ENCODE data around the gene HS6ST1. TPM values are rescaled to one million over a fixed set of nuclear protein-coding genes. Genes with fewer than 3 reads are reported as not detected.

Gene HS6ST1
- total RNA-seq, 3 donors from 2014 or later (not counting 1 experiment from before 2014, with no cell fraction given), result 18.9 to 35.9 (median 28.8) TPM

DNA sequence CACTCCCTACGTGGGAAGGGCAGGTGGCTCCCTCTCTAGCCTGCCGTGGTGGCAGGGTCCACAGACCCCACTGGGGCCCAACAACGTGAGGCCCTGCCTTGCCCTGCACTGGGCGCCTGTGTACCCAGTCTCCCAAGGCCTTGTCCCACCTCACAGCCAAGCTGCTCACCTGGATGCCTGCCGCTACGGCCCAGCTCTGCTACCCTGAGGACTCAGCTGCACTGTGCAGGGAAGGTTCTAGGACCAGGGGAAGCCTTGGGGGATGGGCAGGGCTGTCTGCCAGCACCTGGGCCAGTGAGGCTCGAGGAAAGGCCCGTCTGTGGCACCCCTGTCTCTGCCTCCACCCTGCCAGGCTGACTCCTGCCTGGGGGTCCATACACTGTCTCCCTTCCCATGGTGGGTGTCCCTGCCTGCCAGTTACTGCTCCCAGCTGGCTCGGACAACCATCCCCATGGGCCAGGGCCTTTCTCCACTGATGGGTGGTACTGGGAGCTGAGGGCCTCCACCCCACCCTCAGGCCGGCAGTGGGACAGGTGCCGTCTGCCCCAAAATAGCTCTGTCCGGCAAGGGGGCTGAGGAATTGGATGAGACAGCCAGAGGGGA is 33.2 kb downstream of the HS6ST1 start:
- TF ChIP-seq, protein P1, sequence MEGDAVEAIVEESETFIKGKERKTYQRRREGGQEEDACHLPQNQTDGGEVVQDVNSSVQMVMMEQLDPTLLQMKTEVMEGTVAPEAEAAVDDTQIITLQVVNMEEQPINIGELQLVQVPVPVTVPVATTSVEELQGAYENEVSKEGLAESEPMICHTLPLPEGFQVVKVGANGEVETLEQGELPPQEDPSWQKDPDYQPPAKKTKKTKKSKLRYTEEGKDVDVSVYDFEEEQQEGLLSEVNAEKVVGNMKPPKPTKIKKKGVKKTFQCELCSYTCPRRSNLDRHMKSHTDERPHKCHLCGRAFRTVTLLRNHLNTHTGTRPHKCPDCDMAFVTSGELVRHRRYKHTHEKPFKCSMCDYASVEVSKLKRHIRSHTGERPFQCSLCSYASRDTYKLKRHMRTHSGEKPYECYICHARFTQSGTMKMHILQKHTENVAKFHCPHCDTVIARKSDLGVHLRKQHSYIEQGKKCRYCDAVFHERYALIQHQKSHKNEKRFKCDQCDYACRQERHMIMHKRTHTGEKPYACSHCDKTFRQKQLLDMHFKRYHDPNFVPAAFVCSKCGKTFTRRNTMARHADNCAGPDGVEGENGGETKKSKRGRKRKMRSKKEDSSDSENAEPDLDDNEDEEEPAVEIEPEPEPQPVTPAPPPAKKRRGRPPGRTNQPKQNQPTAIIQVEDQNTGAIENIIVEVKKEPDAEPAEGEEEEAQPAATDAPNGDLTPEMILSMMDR (IDR thresholded peaks at IDR 0.05), result no peak
- Mint-ChIP-seq H3K27ac (no peak overlapping the region), H3K4me1 (peaks cover 31 to 40% of the 10 kb centered on the region in 2 donors), H3K36me3 (no peaks in the 10 kb centered on the region), H3K27me3 (ENCODE audit: low read depth in 2 of 2) (no peaks in the 10 kb centered on the region), H3K4me3 (no peak overlapping the region), H3K9me3 (no peaks in the 10 kb centered on the region)
- H3K27ac ChIP-seq (ENCODE audit: low read length), result no peak overlapping the region
- H3K27me3 ChIP-seq (ENCODE audit: control insufficient read depth, insufficient read depth, low read length), result no peaks in the 10 kb centered on the region
- DNase-seq (no peak), ATAC-seq (no peak)
- intact Hi-C loops (cut with micrococcal nuclease), result no loop called here
- no peaks in the 10 kb centered on the region for H3K36me3 ChIP-seq (ENCODE audit: control insufficient read depth, insufficient read depth, low read length)
- WGBS (ENCODE audit: insufficient coverage), result 93% methylated on average over 12 of the region's 12 CpGs
- no peak overlapping the region for H3K4me3 ChIP-seq (ENCODE audit: low read length)
- H3K4me1 ChIP-seq (ENCODE audit: control insufficient read depth, insufficient read depth, low read length), result peaks cover 30% of the 10 kb centered on the region
- no peaks in the 10 kb centered on the region for H3K9me3 ChIP-seq (ENCODE audit: control insufficient read depth, insufficient read depth, low read length)

DNA sequence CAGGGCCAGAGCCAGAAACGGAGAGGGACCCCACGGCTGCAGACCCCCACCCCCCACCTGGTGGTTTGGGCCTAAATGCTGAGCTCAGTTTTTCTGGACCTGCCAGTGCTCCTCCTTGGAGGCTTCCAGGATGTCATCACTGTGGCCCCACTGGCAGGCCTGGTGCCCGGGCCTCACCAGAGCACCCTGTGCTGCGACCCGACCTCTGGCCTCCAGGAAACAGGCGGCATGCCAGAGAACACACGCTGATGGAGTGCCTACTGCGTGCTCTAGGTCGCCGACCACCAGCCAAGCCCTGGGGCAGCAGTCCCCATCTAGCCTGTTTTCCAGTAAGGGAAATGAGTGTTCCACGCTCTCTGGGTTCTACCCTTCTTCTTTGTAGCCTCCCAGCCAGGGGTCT is 33.8 kb downstream of the HS6ST1 start:
- Histone ChIP-seq H3K4me1 (ENCODE audit: control insufficient read depth, insufficient read depth, low read length) (peaks cover 36% of the 10 kb centered on the region), H3K9me3 (ENCODE audit: control insufficient read depth, insufficient read depth, low read length) (no peaks in the 10 kb centered on the region), H3K4me3 (ENCODE audit: low read length) (no peak overlapping the region), H3K27me3 (ENCODE audit: control insufficient read depth, insufficient read depth, low read length) (no peaks in the 10 kb centered on the region), H3K27ac (ENCODE audit: low read length) (no peak overlapping the region), H3K36me3 (ENCODE audit: control insufficient read depth, insufficient read depth, low read length) (no peaks in the 10 kb centered on the region)
- DNase-seq (no peak), ATAC-seq (no peak)
- Mint-ChIP-seq H3K27me3 (ENCODE audit: low read depth in 2 of 2) (no peaks in the 10 kb centered on the region), H3K4me3 (no peak overlapping the region), H3K9me3 (no peaks in the 10 kb centered on the region), H3K4me1 (peaks cover 33 to 42% of the 10 kb centered on the region in 2 donors), H3K27ac (no peak overlapping the region), H3K36me3 (no peaks in the 10 kb centered on the region)
- 93% methylated on average over 11 of the region's 11 CpGs for WGBS (ENCODE audit: insufficient coverage)
- TF ChIP-seq, protein P1 (IDR thresholded peaks at IDR 0.05), result no peak
- intact Hi-C loops (cut with micrococcal nuclease), result no loop called here

DNA sequence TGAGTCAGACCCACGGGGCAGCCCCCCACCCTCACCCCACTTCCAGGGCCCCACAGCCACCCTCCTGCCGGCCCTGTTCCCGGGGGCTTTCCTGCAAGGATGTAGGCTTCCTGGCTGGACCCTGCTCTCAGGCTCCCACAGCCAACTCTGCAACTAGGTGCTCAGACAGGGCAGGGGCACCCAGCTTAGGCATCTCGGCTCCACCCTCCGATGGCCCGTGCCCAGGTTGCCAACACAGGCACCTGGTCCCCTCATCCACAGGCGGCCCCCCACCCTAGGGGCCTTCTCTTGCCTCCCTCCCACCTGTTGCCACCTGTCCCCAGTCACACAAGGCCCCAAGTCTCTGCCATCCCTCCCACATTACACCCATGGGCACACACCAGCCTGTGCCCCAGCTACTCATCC is 34.6 kb downstream of the HS6ST1 start:
- H3K27me3 ChIP-seq (ENCODE audit: control insufficient read depth, insufficient read depth, low read length), result no peaks in the 10 kb centered on the region
- intact Hi-C loops (cut with micrococcal nuclease), result no loop called here
- Mint-ChIP-seq H3K4me1 (peaks cover 40 to 47% of the 10 kb centered on the region in 2 donors), H3K9me3 (no peaks in the 10 kb centered on the region), H3K36me3 (no peaks in the 10 kb centered on the region), H3K27me3 (ENCODE audit: low read depth in 2 of 2) (no peaks in the 10 kb centered on the region), H3K27ac (no peak overlapping the region), H3K4me3 (no peak overlapping the region)
- no peak overlapping the region for H3K27ac ChIP-seq (ENCODE audit: low read length)
- TF ChIP-seq, protein P1 (IDR thresholded peaks at IDR 0.05), result no peak
- no peaks in the 10 kb centered on the region for H3K36me3 ChIP-seq (ENCODE audit: control insufficient read depth, insufficient read depth, low read length)
- H3K4me3 ChIP-seq (ENCODE audit: low read length), result no peak overlapping the region
- peaks cover 43% of the 10 kb centered on the region for H3K4me1 ChIP-seq (ENCODE audit: control insufficient read depth, insufficient read depth, low read length)
- WGBS (ENCODE audit: insufficient coverage), result 77% methylated on average over 7 of the region's 7 CpGs
- no peak for DNase-seq
- no peaks in the 10 kb centered on the region for H3K9me3 ChIP-seq (ENCODE audit: control insufficient read depth, insufficient read depth, low read length)
- ATAC-seq, result no peak

Measured in natural killer cell (primary cell).